HepG2 (cell line): Measurements from ENCODE around the gene CBLN3. TPM values are rescaled to one million over a fixed set of nuclear protein-coding genes. Genes with fewer than 3 reads are reported as not detected.
A peak's percentile ranks its signal among the peaks of the same experiment; 100 is the strongest.

ENCODE experiments used
- CAMTA2 ChIP-seq: sonication (generic); formaldehyde crosslinking; IDR thresholded peaks from 2 replicates; pipeline ENCODE4 v1.4.0; 2020; ENCODE audit warnings: mild to moderate bottlenecking, missing genetic modification reagents, borderline replicate concordance
- HOXA9 ChIP-seq: sonication (generic); formaldehyde crosslinking; IDR thresholded peaks from 2 replicates; pipeline ENCODE4 v1.8.1; 2022; ENCODE audit warnings: missing genetic modification reagents, mild to moderate bottlenecking, moderate library complexity, borderline replicate concordance
- MEF2D ChIP-seq: sonication (generic); formaldehyde crosslinking; IDR thresholded peaks from 2 replicates; pipeline ENCODE4 v1.5.1; 2020; ENCODE audit warnings: mild to moderate bottlenecking, missing genetic modification reagents
- MIER3 ChIP-seq: IDR thresholded peaks from 2 replicates; pipeline ENCODE4 v1.6.1; 2016; ENCODE audit warnings: missing compliant biosample characterization, borderline replicate concordance
- MTERF4 ChIP-seq: sonication (generic); formaldehyde crosslinking; IDR thresholded peaks from 2 replicates; pipeline ENCODE4 v1.8.0; 2023; ENCODE audit warnings: mild to moderate bottlenecking, missing genetic modification reagents
- NCOA1 ChIP-seq: sonication (generic); formaldehyde crosslinking; IDR thresholded peaks from 2 replicates; pipeline ENCODE4 v1.9.0; 2021; ENCODE audit warnings: missing genetic modification reagents
- NRL ChIP-seq: sonication (generic); formaldehyde crosslinking; IDR thresholded peaks from 2 replicates; pipeline ENCODE4 v1.5.0; 2020; ENCODE audit warnings: missing genetic modification reagents, mild to moderate bottlenecking, moderate library complexity, borderline replicate concordance
- RARA ChIP-seq: IDR thresholded peaks from 2 replicates; pipeline ENCODE4 v1.6.1; 2016; ENCODE audit warnings: missing genetic modification reagents, missing compliant biosample characterization
- RARG ChIP-seq: sonication (generic); formaldehyde crosslinking; IDR thresholded peaks from 2 replicates; pipeline ENCODE4 v1.4.0; 2020; ENCODE audit warnings: low read depth, mild to moderate bottlenecking, missing genetic modification reagents
- SKIL ChIP-seq: sonication (generic); formaldehyde crosslinking; IDR thresholded peaks from 2 replicates; pipeline ENCODE4 v1.8.0; 2022; ENCODE audit warnings: missing genetic modification reagents, mild to moderate bottlenecking, moderate library complexity, borderline replicate concordance
- SPEN ChIP-seq: sonication (generic); formaldehyde crosslinking; IDR thresholded peaks from 2 replicates; pipeline ENCODE4 v1.5.1; 2020; ENCODE audit warnings: low read depth, mild to moderate bottlenecking, missing genetic modification reagents
- TARDBP ChIP-seq: sonication (generic); formaldehyde crosslinking; IDR thresholded peaks from 2 replicates; pipeline ENCODE4 v1.8.0; 2022; ENCODE audit warnings: mild to moderate bottlenecking, missing genetic modification reagents
- YEATS2 ChIP-seq: sonication (generic); formaldehyde crosslinking; IDR thresholded peaks from 2 replicates; pipeline ENCODE4 v1.4.0; 2020; ENCODE audit warnings: missing genetic modification reagents, borderline replicate concordance
- ZMYM4 ChIP-seq: sonication (generic); formaldehyde crosslinking; IDR thresholded peaks from 2 replicates; pipeline ENCODE4 v1.8.1; 2023; ENCODE audit warnings: mild to moderate bottlenecking, missing genetic modification reagents
- ZNF101 ChIP-seq: sonication (generic); formaldehyde crosslinking; IDR thresholded peaks from 2 replicates; pipeline ENCODE4 v1.4.0; 2020; ENCODE audit warnings: mild to moderate bottlenecking, low read depth, missing genetic modification reagents, borderline replicate concordance
- ZNF24 ChIP-seq: fragments of 450-650 bp; IDR thresholded peaks from 2 replicates; pipeline ENCODE4 v1.6.1; 2017; ENCODE audit warnings: antibody characterized with exemption, mild to moderate bottlenecking
- ZNF737 ChIP-seq: sonication (generic); formaldehyde crosslinking; IDR thresholded peaks from 2 replicates; pipeline ENCODE4 v1.5.0; 2020; ENCODE audit warnings: missing genetic modification reagents, mild to moderate bottlenecking, borderline replicate concordance
- polyA plus RNA-seq, 8 experiments: library from polyadenylated mRNA; depleted of rRNA in 3 of 8; stranded (reverse) in 7 of 8; unstranded in 1 of 8; fragments of >200 nt; fragmentation: Illumina TruSeq in 4 of 8; extraction: Trizol in 4 of 8; gene quantifications; 2 replicates each; pipeline versions ENCODE4 v1.2.1 to v1.2.3, GENCODE V29; 2011 to 2016; ENCODE audit warnings: low read depth in 4 of 8, missing spikeins in 1 of 8, mixed read lengths in 1 of 8; ENCODE audit not compliant: insufficient read depth in 1 of 8
- total RNA-seq, 5 experiments: library from RNA; depleted of rRNA; stranded (reverse); fragments of >200 nt; fragmentation: Illumina TruSeq; extraction: Trizol; gene quantifications; 2 replicates each; pipeline ENCODE4 v1.2.3, GENCODE V29; 2016; ENCODE audit warnings: low read depth in 1 of 5

The CBLN3 gene
- total and polyA plus RNA-seq, 2 of the 13 experiments (the other 11 are each of a cell fraction or from before 2014, with no cell fraction given): 0.66 to 0.98 TPM

GRCh38 chr14:24428628-24429394, 657 bp downstream of the CBLN3 start (continued):
- TF ChIP-seq MTERF4: no peak
- TF ChIP-seq NCOA1 (CRISPR knock-in tag): no peak
- TF ChIP-seq MIER3 (CRISPR knock-in tag): no peak
- TF ChIP-seq SKIL (CRISPR knock-in tag): peak; percentile 12; the same call in 1 of the 2 replicates
- no peak for TF ChIP-seq ZMYM4 (CRISPR knock-in tag)
- TF ChIP-seq RARG (CRISPR knock-in tag): 0 out of 2 replicates have a peak, but pooled peaks have one; percentile 35
- TF ChIP-seq YEATS2 (CRISPR knock-in tag): no peak
- TF ChIP-seq MEF2D (CRISPR knock-in tag): 0 out of 2 replicates have a peak, but pooled peaks have one; percentile 15
- TF ChIP-seq ZNF737 (CRISPR knock-in tag): no peak
- no peak for TF ChIP-seq TARDBP (CRISPR knock-in tag)
- TF ChIP-seq HOXA9 (CRISPR knock-in tag): 0 out of 2 replicates have a peak, but pooled peaks have one; percentile 45
- 0 out of 2 replicates have a peak, but pooled peaks have one; percentile 80 for TF ChIP-seq CAMTA2
- no peak for TF ChIP-seq RARA (CRISPR knock-in tag)
- TF ChIP-seq ZNF24: no peak
- TF ChIP-seq SPEN: no peak
- no peak for TF ChIP-seq NRL
- TF ChIP-seq ZNF101 (CRISPR knock-in tag): 0 out of 2 replicates have a peak, but pooled peaks have one; percentile 7
- TF ChIP-seq, all 625 proteins: peak for 30
